Measurements from ENCODE around the gene RNU4-1.

- TF ChIP-seq CTCF (IDR thresholded peaks at IDR 0.05) = peak; percentile 78
- TF ChIP-seq JUN (CRISPR knock-in tag; IDR thresholded peaks at IDR 0.05) = no peak
- TF ChIP-seq NFYB (CRISPR knock-in tag; conservative IDR thresholded peaks at IDR 0.05; ENCODE audit: low read depth) = no peak
These were observed 27.4 kb downstream of the RNU4-1 start, which contains the start of gene PXN for GRCh38 chr12:120265473-120266179.

All from WTC11 (cell line).